Stimulated activated CD8-positive, alpha-beta memory T cell treated with anti-CD3 and anti-CD28 coated beads, Interleukin-4, amount 100 ng/mL, for 24 hours (primary cell): ENCODE data around the gene SPAG6.

Experiments
- DNase-seq: peaks from one replicate; pipeline ENCODE4 v3.0.0-alpha.2; 2020; ENCODE audit warnings: low read depth

SPAG6 gene

DNA sequence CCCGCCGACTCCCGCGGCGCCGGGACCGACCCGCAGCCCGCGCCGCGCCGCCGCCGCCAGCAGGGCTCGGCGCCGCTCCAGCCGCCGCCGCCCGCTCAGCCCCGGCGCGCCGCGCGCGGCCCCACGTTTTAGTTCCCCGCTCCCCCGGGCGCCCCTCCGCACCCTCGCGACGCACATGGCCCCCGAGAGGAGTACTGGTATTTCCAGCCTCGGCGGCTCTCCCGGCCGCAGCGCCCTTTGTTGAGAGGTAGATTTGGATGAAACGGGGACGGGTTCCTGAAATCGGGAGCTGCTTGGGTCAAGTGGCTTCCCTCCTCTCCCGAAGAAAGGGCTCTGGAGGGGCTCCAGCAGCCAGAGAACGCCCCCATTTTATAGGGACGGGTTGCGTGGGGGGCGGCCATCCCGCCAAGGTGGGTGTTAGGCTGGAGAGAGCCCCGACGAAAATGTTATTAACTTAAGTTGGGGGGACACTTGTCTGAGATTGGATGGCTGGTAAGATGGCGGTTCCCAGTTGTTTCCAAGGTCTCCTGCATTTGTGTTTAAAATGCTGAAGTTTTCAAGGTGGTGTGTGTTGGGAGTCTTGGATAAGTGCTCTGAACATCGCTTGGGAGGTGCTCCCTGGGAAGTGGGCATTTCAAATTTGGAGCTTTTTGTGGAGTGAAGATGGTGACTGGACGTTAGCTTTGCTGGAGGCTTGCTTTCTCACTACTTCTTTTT, 23.2 kb upstream of the SPAG6 start:
- no peak for DNase-seq

DNA sequence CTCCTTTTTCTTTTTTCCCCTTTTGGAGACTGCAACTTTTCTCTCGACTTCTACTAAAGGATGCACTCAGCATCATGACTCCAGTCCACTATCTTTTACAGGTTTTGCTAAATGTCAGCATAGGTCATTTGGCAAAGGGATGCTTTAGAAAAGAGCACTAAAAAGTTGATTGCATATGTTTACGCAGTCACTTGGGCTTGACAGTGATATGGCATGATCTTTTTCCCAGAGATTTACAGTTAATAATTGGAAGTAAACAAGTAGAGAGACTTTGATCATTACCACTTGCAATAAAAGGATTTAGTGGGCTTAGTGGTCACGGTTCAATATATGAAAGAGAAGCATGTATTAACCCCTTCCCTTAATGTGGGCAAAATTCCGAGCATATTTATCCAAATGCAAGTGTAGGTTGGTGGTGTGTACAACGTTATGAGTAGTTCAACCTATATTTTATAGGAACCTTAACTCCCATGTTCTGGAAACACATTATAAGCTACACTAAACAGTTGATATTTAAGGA, 22.6 kb upstream of the SPAG6 start:
- no peak for DNase-seq

DNA sequence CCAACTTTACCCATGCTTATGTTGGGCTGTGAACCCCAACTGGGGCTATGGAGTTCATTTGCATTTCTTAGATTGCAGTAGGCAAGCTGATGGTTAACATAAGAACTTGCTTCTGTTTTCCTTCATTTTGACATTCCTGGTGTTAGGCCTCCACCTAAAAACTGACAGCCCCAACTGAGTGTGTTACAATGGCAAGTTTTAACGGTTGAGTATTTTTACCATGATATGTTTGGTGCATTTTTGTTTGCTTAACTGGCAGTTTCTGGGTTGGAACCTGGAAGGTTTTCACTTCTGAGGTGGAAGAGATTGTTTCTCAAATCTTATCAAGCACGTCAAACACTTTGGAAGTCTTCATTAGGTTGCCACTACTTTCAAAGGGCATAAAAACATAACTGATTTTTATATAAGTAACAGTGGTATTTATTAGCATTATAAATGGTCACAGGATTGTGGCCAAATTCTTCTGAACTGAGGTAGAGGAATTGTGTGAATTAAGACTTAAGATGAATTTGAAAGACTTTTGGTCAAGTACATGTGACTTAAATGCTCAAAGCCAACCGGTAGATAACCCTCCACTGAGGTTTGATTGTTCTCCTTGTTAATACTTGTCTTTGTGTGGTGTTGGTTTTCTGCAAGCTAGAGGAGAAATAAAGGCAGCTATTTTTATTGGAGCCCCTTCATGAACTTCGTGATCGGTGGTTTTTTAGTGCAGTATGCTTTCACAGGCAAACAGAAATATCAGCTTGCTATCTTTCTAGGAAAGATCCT, 21.6 kb upstream of the SPAG6 start:
- no peak for DNase-seq

DNA sequence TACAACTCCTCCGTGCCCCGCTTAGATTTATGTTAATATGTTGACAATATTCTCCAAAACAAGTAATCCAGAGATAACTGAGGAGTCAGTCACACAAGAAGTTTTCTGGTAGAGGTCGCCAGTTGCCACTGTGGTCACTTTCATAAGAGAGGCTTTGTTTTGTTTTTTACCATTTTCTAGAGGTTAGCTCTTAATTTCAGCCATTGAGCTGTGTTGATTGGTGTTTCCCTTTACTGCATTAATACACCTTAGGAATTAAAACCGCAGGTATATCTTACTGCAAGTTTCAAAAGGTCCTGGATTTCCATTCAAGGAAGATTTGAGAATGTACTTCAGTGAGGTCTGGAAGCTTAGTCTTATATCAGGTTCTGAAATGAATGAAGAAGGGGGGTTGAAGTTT, 20.9 kb upstream of the SPAG6 start:
- DNase-seq, result no peak

DNA sequence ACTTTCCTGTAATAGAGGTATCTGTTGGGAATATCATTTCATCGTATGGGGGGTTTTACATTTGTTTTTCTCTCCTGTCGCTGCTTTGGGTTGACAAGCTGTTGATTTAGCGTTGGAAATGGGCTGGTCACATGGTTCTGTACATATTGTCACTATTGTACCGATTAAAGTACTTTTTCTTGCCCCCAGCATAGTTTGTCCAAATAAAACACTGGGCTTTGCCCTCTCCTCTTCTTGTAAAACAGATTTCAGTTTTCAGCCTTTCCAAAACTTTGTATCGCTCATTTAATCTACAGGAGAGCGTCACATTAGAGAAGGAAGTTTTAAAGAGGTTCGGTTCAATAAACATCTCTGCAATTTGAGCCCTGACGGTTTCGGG, 20.4 kb upstream of the SPAG6 start:
- DNase-seq, result no peak

DNA sequence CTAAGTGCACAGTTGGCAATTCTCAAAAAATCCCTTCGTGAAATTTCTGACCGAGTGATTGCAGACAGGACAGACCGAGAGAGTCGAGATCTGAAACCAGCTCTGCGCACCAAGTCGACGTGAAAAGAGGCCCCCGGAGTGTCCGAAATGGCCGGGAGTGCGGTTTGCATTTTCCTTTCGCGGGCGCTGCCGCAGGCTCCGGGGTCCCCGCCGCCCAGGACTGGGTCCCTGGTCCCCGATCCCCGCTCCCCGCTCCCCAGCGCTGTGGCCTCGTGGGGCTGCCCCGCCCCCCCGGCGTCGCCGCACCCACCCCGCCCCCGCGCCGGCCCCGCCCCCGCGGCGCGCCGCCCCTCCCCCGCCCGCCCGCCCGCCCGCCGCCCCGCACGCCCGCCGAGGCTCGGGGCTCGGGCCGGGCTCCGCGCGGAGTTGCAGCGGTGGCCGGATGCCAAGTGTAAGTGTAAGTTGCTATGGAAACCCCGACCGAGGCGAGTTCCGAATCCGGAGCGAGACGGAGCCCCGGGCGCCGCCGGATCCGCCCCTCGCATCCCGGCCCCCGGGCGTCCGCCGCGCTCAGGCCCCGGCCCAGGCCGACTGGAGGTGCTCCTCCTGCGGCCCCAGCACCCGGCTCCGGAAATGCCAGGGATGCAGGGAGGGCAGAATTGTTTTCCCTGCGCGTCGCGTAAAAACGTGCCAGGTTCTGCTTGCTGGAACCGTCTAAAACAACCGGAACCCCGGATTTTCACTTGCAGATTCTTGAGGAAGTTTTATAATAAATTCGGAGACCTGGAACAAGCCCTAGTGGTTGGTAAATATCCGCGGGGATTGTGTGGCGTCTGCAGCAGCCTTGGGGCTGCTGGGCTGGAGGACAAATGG, 19.8 kb upstream of the SPAG6 start:
- DNase-seq, result peak; percentile 56

DNA sequence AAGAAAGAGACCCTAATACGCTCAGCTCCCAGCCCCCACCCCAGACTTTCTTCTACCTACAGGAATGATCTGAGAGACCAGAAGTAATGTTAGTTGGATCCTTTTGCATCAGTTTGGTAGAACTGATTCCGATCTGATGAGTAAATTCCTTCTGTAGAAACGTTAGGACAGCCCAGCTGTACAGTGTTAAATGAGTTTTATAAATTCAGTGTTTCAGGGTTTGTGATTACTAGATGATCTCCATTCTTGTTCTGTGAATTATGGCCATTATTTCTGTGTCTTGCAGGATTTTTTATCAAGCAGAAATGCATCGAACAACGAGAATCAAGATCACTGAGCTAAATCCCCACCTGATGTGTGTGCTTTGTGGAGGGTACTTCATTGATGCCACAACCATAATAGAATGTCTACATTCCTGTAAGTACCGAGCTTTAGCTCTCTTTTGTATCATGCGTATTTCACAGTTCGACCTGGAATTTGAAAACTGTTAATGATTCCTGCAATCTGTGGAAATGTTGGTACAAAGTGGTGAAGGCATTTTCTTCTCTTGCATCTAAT, 19.1 kb upstream of the SPAG6 start:
- no peak for DNase-seq

DNA sequence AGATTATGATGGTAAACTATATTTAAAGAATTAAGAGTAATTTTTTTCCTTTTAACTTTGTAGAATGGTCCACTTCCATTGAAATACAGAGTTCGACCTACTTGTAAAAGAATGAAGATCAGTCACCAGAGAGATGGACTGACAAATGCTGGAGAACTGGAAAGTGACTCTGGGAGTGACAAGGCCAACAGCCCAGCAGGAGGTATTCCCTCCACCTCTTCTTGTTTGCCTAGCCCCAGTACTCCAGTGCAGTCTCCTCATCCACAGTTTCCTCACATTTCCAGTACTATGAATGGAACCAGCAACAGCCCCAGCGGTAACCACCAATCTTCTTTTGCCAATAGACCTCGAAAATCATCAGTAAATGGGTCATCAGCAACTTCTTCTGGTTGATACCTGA, 16.1 kb upstream of the SPAG6 start:
- no peak for DNase-seq

DNA sequence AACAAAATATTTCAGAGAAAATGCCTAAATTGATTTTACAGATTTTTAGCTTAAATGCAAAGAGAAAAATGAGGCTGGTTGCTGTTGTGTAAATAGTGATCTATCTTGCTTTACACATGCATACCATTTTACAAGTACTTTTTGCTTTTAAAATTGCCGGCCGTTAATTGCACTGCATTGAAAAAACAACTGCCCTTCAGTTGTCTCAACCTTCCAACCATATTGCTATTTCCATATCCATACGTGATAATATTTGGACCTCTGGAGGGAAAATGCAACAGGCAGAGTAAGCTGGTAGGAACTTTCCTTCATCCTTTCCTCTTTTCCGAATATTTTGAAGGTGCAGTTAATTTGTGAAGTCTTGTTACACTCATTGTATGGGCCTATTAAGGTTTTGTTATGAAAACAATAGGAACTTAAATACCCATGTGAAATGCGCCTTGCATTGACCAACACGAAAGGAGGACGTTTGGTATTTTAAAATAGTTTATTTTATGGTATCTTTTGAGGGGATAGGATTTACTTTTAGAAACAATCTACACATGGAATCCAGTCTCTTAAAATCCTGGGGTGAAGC, 13.1 kb upstream of the SPAG6 start:
- DNase-seq, result no peak

DNA sequence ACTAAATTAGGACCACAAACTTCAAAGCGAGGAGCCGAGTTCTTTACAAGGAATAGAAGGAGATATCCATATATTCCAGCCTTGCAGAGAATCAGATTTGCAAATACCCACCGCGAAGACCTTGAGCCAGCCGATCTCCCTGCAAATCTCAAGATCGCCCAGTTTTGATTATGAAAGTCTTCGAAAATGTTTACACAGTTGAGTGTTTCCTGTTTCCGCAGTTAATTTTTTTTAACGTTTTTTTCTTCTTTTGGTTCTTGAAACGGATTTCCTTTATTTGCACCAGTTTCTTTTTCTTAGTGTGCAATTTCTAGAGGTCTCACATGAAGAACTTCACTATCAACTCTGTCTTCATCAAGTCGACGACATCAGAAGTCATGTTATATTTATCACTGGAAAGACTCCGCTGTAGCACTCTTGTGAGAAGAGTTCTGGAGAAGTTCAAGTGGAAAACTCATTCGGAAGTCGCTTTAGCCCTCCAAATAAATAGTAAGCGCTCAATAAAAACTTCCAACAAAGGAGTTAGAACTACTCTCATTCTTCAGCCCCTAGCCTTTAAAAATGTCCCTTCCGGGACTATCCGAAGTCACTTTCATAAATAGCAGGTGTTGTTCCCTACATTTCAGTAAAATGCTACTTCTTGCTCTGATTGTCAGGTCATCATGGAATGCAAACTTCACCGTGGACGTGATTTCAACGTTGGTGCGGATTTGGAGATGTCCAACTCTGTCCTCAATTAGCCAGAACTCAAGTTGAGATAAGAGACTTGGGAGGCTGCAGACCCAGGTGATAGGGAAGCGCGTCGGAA, 11.9 kb upstream of the SPAG6 start:
- DNase-seq, result no peak

DNA sequence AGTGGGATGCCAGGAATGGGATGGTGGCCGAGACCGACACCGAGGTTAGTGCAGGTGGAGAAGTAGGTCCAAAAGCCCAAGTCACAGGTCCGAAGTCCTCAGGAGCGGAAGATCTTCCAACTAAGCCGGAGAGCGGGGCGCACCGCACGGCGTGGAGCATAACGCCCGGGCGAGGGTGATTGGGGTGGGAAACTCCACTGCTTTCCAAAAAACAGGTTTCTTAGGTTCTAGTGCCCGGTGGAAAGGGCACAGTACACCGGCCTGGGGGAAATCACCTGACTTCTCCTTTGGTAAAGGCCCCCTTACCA, 11.4 kb upstream of the SPAG6 start:
- DNase-seq, result no peak

DNA sequence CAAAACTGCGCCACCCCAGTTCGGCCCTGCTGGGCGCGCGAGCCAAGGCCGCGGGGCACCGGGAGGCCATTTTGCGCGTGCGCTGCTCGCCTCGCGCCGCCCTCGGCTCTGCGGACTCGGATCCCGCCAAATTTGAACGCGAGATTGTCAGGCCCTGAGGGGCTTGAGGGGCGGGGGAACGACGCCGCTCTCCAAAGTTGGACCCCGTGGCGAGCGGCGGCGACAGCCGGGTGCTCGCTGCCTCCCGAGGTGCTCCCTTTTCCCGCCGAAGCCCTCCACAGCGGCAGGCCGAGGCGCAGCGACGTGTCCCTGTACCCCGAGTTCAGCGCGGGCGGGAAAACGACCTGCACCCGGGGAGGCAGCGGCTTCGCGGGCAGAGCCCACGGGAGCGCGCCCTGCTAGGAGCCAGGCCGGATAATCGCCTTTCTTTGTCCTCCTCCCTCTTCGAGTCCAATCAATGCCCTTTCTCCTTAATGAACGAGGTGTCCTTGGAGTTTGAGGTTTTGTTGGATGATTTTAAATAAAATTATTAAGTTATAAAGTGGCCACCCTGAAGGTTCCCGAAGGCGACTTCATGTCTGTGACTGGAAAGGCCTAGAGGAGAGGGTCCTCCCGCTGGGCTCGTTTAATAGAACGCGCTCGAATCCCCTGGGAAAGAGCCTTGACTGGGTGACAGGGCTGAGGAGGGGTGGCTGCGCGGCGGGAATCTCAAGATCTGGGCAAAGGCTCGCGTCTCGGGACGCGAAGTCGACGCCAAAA, 10.7 kb upstream of the SPAG6 start:
- DNase-seq, result no peak

DNA sequence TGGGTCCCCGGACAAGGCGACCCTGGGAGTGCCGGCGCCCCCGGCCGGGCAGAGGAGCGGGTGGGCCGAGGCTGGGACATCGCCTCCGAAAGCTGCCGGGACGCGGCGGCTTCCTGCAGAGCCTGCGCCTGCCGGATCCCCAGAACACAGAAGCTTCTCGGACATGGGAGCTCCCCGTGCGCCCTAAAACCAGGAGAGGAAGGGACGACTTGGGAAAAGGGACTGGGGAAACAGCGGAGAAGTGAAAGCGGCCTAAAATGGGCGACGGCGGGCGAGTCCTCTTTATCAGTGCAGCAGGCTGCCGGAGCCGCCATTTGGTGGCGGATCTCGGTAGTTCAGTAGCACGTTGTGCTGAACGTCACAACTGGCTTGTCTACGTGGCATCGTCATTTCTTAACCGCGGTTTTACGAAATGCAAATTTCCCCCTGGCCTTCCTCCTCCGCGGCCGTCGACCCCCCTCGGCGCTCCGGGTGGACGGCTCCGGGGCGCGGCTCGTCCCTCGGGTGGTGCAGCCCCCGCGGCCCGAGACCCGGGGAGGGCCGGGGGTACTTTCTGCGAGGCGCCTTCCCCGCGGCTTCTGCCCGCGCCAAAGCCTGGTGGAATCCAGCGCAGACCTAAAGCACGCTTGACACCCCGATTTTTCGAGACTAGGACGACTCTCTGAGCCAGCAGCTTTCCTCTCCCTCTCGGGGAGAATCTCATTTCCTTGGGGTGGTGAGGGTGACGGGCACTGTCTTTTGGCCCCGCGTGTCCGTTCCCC, 9.9 kb upstream of the SPAG6 start:
- peak; percentile 38 for DNase-seq

DNA sequence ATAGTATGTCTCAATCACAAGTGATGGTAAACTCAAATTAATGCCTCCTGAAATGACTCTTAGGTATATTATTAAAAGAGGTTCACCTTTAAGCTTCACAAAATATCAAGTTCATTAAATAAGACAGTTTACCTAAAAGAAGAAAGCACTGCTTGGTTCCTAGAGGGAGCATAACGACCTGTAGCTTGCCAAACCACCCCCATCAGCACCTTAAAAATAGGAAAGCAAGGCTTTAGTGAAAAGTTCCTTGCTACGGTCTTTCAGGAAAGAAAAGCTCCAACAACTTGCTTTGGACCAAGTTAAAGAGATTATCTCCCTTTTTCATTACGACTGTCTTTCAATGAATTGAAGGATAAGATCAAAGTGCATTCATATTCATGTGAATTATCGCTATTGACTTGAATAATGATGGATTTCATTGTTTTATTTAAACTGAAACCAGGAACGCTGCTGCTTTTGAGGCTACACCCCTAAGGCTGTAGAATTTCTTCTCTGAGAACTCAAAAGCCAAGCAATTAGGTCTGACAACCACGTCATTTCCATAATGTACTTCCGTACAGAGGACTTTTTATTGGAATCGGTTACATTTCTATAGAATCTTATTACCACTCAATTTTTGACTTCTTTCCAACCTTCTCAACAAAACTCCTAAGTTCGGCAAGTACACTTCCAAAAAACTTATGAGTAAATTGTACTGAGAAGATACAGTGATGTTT, 7.0 kb upstream of the SPAG6 start:
- DNase-seq, result no peak

DNA sequence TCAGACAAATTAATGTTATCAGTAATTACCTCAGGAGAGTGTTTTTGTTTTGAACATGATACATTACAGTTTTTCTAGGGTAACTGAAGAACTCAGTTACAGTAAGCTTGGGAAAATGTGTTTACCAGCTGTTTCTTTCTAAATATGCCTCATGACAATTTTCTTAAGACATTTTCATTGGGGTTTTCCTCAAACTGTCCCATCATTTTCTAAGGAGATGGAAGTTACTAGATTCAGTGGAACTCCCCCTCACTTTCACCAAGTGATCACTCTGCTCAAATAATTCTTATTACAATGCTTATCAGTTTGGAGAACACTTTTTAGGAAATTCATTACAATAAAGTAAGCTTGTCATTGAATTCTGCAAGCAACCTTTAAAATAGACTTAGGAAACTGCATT, 6.4 kb upstream of the SPAG6 start:
- no peak for DNase-seq

DNA sequence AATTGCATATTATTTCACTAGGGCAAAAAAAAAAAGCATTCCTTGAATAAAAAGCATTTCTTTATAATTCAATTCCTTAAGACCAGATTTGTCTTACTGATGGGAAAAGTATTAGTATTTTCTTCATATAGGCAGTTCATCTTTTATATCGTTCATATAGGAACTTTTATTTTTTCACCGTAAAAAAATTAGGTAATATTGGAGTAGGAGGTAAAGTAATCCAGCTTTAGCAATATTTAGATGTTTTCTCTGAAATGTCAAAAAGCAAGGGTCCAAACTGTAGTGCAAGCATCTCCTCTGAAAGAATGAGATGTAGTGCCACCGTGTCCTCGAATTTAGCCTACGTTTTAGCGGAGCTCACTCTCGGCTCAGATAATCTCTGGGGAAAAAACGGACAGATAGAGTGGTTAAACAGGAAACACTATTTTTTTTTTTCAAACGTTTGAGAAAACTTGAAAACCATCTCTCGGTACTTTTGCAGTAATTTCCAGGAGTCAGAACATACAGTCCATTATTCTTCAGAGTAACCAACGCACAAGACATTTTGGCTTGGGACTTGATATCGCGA, 5.5 kb upstream of the SPAG6 start:
- DNase-seq, result no peak

DNA sequence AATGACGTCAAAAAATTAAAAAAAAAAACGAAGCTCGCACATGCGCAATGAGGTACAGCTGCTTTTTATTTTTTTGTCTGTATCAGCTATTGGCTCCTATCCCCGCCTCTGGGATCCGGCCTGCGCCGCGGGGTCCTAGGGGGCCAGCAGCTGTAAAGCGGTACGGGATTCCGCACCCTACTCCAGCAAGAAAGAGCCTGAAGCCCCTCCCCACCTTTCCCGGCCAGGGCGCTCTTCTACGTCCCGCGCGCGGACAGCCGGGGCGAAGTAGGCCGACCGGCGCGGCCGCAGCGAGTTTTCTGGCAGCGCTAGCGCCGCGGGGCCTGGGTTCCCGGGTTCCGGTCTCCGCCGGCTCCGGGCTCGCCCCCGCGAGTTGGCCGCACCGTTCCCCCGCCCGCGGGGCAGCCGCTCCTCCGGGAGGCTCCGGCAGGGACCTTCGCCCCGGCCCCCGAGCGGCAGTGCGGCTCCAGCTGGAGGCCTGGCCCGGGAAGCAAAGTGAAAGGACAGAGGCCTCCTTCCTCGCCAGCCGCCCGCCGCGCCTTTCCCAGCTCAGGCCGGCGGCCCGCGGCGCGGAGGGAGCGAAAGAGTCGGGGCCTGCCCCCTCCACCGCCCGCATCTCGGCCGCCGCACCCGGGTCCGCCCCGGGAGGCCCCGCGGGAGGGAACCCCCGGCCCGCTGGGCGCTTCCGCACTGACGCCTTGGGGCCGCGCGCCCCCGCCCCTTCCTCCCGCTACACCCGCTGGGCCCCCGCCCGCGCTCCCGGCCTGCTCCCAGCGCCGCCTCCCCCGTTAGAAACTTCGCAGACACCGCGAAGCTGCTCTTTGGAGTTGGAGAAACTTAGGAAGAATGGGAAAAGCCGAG, 4.7 kb upstream of the SPAG6 start:
- DNase-seq, result no peak
